CD4-positive, alpha-beta T cell treated with Interleukin-17A for 4 hours (primary cell): ENCODE measurements around the gene CDK5RAP3.
"Not testable (repeated sequence)": the region's sequence is repeated elsewhere in the genome, so short reads cannot be mapped to it uniquely, and the experiment has no call there.

Experiments
- DNase-seq: peaks from one replicate; pipeline ENCODE4 v3.0.0-alpha.2; 2020; ENCODE audit warnings: mixed read lengths

CDK5RAP3 gene

DNA sequence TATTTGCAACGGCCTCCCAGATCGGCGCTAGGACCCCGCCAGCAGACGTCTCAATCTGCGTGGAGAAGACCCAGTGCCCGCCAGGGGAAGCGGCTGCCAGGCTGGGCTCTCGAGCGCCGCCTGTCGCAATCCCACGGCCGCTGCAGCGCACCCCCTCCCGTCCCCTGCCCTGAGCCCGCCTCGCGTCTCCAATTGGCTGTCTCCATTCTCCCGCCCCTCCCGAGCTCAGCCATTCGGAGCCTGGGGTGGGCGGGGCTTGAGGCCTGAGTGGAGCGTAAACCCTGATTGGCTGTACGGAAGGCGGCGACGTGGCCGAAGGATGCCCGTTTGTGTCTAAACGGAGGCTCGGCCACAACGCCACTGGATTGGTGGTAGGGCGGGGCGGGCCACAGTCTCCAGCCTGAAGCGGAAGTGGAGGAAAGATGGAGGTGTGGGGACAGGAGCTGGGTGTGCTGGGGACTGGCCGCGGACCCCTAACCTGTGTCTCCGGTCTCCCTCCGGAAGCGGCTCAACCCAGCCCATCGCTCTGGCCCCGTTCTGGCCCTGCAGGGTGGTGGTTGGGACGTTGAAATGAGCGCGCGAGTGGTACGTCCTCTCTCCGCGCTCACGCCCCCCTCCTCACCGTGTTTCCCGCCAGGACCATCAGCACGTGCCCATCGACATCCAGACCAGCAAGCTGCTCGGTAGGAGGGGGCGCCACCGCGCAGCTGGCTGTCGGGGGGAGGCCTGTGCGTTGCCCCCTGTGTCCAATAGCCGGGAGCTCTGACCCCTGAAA is at the start of gene CDK5RAP3:
Gene CDK5RAP3, plus strand, starts transcription at position 389 of the 775 bp plus-strand sequence. Its CDS starts 34 bp downstream, at position 423.
- DNase-seq, result peak; percentile 99

DNA sequence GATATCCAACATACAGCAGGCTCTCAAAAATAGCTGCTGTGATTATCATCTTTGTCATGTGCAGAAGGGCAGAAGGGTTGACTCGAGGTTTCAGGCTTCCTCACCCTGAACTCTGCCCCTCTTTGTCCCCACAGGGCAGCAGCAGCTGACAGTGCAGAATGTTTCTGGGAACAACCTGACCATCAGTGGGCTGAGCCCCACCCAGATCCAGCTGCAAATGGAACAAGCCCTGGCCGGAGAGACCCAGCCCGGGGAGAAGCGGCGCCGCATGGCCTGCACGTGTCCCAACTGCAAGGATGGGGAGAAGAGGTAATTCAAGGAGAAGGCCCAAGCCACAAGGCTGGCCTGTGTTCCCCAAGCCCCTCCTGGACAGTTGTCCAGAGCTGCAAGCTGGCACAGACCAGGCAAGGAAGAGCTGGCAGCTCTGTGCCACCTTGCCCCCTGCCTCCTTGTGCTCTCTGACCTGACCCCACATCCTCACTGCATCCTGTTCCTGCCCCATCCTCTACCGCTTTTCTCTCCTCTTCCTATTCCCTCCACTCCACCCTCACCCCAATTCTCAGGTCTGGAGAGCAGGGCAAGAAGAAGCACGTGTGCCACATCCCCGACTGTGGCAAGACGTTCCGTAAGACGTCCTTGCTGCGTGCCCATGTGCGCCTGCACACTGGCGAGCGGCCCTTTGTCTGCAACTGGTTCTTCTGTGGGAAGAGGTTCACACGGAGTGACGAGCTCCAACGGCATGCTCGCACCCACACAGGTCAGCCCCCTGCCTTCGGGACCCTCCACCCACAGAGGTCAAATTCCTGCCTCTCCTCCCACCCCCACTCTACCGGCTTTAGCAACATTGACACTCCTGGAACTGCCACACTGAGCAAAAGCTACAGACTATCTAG is 45.9 kb upstream of the CDK5RAP3 start:
- DNase-seq, result no peak

- no peak for DNase-seq
Measured at GRCh38 chr17:47925678-47925988, 45.3 kb upstream of the CDK5RAP3 start.

- DNase-seq, result no peak
Measured at GRCh38 chr17:47927821-47928400, 43.0 kb upstream of the CDK5RAP3 start.

- no peak for DNase-seq
Measured at GRCh38 chr17:47928415-47928814, 42.5 kb upstream of the CDK5RAP3 start.

GRCh38 chr17:47929218-47930000 is 41.5 kb upstream of the CDK5RAP3 start:
- no peak for DNase-seq

DNA sequence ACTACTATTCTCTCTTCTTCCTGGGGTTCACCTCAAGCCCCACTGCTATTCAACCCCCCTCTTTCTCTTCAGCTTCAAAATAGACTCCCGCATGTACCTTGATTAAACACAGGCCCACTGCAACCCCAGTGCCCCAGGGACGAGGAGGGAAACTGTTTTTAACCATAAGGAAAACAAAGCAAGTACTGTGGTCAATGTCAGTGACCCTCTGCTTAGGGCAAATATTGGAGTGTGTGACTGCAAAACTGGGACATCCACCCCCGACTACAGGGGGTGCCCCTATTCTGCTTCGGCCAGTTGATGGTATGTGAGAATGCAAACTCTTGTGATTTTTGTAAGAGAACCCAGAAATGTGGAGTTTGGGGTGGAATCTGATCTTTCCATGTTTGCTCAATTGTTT is 39.1 kb upstream of the CDK5RAP3 start:
- no peak for DNase-seq

DNA sequence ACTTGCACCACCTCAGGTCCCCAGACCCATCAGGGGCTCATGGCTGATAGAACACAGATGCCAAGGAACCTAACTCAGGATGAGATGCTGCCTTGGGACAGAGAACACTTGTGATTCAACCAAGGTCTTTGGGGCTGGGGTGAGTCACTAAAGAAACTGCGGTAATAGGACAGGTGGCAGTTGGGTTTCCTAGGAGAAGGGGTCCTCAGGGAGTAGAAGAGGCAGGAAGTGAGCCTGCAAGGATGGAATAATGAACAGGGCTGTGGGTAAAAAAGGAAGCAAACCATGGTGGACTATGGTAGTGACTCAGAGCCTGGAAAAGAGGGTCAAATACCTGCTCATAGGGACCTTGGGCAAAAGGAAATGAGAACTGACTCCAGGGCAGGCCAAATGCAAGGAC is 36.1 kb upstream of the CDK5RAP3 start:
- no peak for DNase-seq

- DNase-seq, result not testable (repeated sequence)
Measured at GRCh38 chr17:47935468-47935867, 35.4 kb upstream of the CDK5RAP3 start.

- no peak for DNase-seq
Measured at GRCh38 chr17:47935961-47936360, 35.0 kb upstream of the CDK5RAP3 start.

- no peak for DNase-seq
Measured at GRCh38 chr17:47937941-47938340, 33.0 kb upstream of the CDK5RAP3 start.

GRCh38 chr17:47941246-47942095 is 29.4 kb upstream of the CDK5RAP3 start, which contains the start of gene PNPO:
TSS of gene PNPO (plus strand) at chr17:47941571. CDS start at chr17:47941676, 105 bp downstream.
- DNase-seq, result peak; percentile 92

- no peak for DNase-seq
Measured at GRCh38 chr17:47942096-47942510, 28.8 kb upstream of the CDK5RAP3 start.

- DNase-seq, result no peak
Measured at GRCh38 chr17:47942568-47942967, 28.3 kb upstream of the CDK5RAP3 start.

- peak; percentile 36 for DNase-seq
Measured at GRCh38 chr17:47945080-47945479, 25.8 kb upstream of the CDK5RAP3 start.

DNA sequence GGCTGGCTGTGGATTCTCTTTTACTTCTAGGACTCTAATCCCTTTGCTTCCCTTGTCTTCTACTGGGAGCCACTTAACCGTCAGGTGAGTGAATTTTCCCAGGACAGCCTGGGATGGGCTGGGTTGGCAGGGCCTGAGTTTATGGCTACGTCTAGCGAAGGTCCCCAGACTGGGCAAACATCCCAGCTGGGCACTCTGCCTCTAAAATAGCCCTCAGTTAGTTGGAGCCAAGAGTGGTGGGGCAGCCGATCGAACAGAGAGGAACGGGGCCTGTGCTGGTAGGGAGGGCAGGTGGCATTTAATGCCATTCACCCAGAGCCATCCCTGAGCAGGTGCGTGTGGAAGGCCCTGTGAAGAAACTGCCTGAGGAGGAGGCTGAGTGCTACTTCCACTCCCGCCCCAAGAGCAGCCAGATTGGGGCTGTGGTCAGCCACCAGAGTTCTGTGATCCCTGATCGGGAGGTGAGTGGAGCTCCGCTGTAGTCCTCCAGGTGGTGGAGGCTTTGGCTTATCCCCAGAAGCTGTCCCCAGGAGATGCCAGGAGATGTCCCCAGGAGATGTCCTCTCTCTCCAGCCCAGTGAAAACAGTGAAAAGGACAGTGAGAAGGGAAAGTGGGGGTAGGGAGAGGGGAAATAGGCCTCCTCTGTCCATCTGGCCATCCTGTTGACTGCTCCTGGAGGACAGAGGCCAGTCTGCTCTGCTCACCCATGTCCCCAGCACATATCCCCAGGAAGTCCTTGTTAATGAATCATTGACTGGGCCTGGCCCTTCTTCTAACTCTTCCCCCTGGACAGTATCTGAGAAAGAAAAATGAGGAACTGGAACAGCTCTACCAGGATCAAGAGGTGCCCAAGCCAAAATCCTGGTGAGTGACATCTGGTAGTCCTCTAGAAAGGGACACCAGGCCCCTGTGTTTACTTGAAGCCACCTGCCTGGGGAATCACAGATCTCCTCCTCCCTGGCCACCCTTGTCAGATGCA is 25.1 kb upstream of the CDK5RAP3 start:
- no peak for DNase-seq

DNA sequence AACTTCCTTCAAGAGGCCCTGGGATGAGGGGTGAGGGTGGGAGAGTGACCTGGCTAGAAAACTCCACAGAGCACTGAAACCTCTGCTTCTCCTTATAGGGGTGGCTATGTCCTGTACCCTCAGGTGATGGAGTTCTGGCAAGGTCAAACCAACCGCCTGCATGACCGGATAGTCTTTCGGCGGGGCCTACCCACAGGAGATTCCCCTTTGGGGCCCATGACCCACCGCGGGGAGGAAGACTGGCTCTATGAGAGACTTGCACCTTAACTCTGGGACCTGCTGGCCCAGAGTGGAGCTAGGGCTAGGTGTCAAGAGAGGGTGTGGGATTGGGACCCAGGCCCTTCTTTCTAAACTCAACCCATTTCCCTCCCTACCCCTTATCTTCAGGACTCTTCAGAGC is 24.4 kb upstream of the CDK5RAP3 start:
- DNase-seq, result no peak

DNA sequence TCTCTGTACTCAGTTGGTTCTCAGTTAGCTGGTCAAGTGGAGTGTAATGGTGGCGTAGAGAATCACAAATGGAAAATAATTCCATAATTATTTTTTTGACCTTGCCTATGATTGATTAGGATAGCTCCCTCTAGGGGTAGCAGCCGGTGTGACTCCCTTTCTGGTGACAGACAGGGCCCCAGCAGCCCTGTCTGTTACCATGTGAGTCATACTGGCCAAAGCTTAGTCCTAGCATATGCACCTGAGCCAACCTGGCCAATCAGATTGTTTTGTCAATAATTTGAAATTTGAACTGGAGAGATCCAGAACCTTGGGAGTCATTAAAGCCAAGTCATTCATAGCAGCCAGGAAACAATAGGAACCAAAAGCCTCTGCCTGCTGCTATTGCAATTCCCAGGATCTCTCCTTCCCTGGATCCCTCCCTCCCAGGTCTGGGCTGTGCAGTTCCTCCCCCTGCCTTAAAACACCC is 23.9 kb upstream of the CDK5RAP3 start:
- DNase-seq, result peak; percentile 83

GRCh38 chr17:47948706-47949196 is 22.2 kb upstream of the CDK5RAP3 start:
- no peak for DNase-seq

GRCh38 chr17:47949197-47949759 is 21.6 kb upstream of the CDK5RAP3 start:
- peak; percentile 90 for DNase-seq
